NCI-H226 (cell line): ENCODE data around the gene MTCL1.

ENCODE experiments used
- DNase-seq: peaks from one replicate; pipeline ENCODE4 v3.0.0-alpha.2; 2015

MTCL1 gene

DNA sequence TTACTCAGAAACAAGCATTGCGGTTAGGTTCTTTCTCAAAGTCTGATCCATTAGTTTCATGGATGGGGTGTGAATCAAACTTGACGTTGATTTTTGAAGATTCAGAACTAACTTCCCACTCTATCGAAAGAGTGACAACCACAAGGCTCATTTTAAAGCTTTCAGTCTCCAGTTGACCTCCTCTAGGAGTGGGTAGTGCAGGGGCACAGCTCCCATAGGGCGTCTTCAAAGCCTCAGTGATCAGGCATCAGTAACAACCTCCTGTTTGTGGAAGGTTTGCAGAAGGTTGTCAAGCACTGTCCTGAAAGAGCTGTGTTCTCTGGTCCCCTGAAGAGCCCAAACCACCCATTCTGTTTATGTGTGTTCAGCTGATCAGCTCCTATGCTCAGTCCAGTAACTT, 10.2 kb downstream of the MTCL1 start:
- DNase-seq = no peak

DNA sequence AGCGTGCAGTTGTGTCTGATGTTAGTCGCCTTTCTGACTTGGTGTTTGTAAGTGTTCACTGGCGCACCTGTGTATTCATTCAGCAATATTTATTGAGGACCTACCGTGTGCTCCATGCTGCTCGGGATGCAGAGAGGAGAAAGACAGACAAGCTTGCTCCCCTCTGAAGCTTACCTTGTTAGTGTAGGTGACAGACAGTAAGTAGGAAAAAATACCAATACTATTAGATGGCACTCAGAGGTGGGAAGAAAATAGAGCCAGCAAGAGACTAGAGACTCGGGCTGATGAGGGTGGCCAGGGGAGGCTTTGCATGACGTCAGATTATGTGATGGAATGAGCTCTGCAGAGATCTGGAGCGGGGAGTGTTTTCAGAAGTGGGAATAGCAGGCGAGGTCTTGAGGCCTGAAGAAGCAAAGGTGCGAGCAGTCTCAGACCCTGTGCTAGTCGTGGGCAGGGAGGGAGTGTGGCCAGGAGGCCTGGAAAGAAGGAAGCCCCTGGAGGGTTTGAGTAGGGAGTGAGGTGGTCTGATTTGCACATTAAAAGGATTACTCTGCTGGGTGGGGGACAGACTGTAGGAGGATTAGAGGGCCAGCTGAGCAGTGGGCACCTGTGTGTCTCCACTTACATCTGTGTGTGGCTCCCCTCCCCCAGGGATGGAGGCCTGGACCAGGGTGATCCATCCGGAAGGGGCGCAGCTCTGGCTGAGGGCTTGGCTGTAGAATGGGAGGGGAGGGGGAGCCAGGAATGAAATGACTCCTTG, 11.8 kb downstream of the MTCL1 start:
- DNase-seq = no peak

DNA sequence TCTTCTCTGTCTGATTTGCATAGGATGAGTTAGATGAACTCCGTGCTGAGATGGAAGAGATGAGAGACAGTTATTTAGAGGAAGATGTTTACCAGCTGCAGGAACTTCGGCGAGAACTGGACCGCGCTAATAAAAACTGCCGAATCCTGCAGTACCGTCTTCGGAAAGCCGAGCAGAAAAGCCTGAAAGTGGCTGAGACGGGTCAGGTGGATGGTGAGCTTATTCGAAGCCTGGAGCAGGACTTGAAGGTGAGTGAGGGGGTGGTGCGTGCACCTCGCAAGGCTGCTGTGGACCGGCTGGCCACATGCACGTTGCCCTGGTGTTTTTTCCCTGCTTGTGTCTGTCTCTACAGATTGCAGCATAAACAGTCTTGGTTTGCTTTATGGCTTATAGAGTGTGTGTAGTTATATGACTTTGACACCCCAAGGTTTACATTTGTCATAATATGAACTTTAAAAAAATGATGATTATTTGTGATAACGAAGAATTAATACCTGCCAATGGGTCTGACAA, 13.1 kb downstream of the MTCL1 start:
- no peak for DNase-seq

DNA sequence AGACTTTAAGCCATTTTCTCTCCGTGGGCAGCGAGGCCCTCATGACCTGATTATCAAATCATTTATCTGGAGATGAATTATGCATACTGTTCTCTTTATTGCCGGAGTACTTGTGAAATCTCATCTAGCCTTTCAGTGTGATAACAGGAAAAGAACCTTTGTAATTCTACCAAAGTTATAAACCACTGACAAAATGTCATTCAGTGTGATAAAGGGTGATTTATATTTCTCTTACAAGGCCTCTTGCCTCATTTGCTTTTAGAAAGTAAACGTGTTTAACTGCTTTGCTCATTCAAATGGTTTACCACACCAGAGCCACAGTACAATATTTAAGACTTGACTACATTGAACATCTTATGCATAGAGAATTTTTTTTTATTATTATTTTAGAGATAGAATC, 13.8 kb downstream of the MTCL1 start:
- DNase-seq = peak; percentile 69

DNA sequence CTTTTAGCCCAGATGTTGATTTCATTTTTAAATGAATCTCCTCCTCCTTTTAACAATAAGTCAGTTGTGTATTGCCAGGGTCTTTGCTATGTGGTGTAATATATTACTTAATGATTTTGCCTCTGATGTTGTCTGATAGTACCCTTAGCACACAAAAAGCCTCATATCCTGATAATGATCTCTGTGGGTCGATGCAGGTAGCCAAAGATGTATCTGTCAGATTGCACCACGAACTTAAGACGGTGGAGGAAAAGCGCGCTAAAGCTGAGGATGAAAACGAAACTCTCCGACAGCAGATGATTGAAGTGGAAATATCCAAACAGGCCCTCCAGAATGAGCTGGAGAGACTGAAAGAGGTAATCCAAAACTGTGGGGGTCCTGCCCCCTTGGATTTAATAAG, 14.8 kb downstream of the MTCL1 start:
- no peak for DNase-seq

DNA sequence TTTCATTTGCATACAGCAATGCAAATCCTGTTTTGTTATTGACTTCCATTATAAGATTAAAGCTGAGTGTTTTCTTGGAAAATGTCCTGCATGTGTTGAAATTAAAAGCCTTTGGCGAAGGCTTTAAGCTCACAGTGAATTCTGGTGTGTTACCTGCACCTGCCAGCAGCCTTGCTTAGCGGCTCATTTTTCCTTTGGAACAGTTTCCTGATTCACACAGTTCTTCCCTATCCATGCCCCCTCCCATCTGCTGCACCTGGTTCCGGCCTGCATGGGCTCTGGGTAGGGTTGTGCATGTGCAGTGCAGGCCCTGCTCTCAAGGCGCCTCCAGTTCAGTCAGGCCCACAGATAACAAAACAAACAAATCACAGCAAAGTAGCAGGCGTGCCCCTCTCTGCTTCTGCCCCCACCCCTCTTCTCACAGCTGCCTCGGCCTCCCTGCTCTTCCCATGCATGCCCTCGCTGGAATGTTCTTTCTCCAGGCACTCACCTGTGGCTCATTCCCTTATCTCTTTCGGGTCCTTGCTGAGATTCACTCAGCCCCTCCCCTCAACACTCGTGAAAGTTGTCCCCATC, 15.8 kb downstream of the MTCL1 start:
- no peak for DNase-seq

DNA sequence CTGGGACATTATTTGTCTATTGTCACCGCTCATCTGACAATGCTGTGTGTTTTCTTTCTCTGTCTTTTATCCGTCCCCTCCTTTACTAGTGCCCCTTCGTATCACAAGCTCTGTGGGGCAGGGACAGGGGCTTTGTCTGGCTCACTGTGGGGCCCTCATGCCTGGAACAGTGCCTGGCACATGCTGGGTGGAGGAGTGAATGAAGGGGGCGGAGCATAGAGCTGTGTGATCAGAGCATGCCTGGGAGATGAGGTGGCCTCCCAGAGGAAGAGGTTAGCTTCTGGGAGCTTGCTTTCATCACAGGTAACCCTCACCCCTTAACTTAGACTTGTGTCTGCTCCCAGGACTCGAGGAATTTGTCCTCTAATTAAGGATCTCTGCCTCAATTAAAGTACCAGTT, 16.4 kb downstream of the MTCL1 start:
- DNase-seq = peak; percentile 77

DNA sequence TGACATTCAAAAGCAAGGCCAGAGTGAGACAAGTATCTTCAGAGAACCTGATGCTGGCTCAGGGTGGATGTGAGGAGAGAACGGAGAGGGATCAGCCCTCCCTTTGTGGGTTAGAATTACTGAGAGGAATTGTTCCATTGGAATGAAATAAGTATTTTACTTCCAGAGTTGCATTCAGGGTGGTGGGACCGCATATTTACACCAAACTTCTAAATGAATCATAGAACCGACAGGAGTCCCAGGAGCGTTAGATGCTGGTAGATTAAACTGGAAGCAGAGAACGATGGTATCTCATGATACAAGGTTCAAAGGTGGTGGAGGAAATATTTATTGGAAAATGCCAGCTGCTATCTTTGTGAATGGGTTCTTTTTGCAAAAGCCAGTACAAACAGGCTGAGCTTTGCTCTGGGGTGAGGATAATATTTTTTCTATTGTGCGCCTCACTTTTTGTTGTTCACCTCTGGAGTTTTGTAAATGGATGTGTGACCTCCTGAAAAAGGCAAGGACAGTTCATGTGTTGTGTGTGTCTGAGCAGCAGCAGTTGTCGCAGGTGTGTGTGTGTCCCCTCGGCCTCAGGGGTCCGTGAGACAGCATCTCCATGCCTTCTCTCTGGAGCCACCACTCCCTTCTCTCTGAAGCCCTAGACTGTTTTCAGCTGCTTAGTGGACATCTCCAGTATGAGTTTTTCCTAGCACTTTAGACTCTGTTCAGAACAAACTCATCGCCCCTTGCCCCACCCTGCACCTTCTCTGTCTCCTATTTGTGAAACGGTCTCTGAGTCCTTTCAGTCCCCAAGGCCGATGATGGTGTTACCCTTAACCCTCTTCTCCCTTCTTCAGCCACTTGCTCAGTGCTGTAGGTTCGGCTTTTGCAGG, 17.8 kb downstream of the MTCL1 start:
- no peak for DNase-seq

DNA sequence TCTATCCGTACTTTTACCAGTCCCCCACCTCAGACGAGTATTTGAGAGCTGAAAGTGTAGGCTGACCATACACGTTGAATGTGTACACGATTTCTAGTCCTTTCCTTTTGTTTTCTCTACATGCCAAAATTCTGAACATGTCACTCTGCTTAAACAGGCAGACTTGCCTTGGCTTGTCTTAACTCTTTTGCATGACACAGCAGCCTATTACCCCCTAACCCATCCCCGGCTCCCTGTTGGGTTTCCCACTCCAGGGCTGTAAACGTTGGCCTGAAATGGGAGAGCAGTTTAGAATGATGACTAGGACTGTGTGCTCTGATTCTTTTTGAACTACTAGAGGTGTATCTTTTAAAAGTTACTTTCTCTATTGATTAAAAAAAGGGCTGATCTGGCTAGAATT, 19.1 kb downstream of the MTCL1 start:
- DNase-seq = no peak

DNA sequence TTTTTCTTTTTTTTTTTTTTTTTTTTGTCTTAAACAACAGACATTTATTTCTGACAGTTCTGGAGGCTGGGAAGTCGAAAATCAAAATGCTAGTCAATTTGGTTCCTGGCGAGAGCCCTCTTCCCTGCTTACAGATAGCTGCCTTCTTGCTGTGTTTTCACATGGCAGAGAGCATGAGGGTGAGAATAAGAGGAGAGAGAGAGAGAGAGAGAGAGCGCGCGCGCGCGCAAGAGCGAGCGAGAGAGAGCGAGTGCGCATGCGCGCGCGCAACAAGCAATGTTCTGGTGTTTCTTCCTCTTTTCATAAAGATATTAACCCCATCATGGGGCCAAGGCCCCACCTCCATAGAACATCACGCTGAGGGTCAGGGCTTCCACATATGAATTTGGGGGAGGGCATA, 20.9 kb downstream of the MTCL1 start:
- no peak for DNase-seq

DNA sequence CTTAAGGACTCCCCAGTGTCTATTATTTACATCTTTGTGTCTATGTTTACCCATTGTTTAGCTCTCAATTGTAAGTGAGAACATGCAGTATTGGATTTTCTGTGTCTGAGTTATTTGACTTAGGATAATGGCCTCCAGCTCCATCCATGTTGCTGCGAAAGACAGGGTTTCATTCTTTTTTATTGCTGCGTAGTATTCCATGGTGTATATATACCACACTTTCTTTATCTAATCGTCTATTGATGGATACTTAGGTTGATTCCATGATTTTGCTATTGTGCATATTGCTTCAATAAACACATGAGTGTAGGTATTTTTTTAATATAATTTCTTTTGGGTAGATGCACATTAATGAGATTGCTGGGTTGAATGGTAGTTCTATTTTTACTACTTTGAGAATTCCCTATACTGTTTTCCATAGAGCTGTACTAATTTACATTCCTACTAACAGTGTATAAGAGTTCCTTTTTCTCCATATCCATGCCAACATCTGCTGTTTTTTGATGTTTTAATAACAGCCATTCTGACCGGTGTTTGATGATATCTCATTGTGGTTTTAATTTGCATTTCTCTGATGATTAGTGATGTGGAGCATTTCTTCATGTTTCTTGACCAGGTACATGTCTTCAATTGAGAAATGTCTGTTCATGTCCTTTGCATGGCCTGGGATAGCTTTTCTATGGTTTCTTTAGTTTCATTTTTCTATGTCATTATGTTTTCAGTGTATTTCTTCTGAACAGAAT, 21.8 kb downstream of the MTCL1 start:
- DNase-seq = no peak

DNA sequence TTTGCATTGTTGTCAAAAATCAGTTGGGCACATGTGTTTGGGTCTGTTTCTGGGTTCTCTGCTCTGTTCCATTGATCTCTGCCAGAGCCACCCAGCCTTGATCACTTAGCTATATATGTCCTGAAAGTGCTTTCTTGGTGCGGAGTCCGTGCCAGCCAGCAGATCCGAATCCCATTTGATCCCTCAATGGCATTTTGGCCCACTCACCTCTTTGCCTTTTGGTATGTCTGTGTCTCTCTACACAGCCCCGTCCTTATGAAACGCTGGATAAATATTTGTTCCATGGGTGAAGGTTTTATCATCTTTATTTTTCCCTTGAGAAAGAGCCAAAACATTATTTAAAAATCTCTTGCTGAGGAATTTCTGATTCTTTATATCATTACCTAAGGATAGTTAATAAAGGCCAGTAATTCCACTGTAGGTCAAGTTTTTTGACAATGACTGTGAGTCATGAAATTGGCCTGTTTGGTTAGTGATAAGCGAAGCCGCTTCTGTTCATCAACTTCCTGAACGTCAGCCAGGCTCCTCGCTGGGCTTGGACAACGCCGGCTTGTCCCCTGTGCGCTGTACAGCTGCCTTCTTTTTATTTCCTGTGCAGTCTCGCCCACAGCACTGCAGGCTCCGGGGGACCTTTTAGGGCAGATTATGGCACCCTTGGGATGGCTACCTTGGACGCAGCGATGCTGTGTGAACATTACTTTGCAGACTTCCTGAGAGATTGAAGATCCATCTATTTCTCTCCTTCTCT, 24.9 kb downstream of the MTCL1 start:
- DNase-seq = peak; percentile 91

DNA sequence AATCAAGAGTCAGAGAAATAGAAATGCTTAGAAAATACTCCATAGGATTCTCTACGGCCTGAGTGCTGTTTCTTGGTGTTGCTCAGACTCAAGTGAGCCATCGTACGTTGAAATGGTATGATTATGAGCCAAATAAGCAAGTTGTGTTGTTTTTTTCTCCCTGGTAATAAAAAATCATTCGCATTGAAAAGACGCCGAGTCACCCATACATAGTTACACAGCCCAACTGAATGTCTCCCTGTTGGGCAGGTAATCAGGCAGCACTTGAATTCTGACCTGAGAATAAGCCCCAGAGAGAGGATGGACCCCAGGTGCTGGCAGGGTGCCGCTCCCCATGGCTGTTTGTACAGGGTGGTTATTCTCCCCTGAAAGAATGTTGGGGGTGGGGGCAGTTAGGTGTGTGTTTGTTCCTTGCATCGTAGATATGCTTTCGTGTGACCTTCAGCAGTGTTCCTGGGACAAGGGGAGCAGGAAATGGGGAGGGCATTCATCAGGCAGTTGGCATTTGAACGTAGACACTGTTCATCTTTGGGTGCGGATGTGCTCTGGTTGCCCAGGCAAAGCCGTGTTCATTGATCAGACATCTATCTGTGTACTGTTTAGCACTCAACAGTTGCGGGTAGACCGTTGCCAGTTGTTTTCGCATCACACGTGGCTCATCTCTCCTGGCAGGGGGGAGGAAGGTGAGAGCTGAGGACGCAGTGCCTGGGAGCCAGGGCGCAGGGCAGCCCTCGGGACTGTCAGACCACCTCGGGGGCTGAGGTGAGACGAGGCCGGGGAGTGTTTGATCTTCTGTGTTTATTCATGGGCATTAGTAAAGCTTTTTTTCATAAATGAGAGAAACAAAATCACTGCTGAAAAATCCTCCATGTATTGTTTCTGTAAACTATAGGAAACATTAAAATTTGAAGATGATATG, 27.3 kb downstream of the MTCL1 start:
- no peak for DNase-seq

DNA sequence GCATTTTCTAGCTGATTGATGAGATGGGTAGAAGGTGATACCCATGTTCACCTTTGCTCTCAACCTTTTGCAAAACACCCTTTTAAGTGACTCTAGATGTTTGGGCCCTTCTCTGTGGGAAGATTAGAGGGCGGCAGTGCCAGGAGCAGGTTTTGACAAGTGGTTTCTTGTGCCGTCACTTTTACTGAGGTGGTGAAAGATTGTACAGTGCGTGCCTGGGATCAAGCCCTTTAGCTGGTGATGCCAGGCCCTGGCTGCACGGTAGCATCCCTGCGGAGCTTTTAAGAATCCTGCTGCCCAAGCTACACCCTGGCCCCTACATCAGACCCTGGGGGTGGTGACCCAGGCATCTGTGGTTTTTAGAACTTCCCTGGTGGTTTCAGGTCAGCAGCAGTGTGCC, 29.1 kb downstream of the MTCL1 start:
- DNase-seq = no peak

DNA sequence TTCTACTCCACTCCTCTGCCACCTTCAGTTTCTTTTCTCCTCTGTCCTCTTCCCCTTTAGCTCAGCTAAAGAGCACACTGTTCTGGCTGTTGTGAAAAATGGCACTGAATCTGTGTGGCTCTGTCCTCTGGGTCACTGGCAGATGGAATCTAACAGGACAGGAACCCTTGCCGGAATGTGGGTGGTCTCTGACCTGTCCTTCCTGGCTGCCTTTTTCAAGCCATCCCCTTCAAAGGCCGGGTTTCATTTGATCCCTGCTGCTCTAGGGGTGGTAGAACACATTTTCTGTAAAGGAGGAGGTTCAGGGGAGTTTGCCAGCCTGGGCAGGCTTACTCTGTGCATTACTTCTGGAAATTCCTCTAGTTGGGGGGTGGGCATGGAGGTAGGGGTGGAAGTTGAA, 29.9 kb downstream of the MTCL1 start:
- no peak for DNase-seq

DNA sequence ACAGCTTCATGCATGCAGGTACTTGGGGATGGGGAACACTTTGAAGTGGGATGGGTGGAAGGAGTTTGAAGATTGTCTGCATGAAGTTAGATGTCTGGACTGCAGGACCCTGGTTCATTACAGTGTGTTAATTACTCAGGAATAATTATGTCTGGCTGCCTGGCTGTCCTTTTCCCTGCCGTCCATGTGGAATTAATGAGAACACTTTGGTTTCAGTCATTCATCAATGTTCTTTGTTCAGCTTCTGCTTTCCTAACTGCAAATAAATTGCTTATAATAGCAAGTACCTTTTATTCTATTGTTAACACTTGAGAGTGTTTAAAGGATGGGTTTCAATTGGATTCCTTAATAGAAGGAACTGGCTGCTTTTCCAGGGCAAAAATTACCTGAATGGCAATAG, 35.8 kb downstream of the MTCL1 start:
- no peak for DNase-seq

DNA sequence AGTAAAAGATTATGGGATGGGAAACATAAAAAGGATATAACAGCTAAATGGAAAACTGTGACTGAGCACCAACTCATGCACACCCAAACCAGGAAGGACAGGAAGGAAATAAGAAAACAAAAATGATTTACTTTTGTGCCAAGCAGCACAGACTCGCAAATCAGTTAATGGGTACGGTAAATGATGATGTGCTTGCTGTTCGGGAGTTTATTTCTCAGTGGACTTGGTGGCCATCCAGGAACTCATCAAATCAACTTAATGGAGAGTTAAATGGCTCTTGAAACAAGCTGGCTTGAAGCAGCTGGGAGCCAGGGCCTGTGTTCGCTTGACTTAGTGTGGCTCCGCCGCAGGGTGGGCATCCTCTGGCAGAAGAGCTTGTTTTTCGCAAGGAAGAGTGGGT, 36.2 kb downstream of the MTCL1 start:
- no peak for DNase-seq

DNA sequence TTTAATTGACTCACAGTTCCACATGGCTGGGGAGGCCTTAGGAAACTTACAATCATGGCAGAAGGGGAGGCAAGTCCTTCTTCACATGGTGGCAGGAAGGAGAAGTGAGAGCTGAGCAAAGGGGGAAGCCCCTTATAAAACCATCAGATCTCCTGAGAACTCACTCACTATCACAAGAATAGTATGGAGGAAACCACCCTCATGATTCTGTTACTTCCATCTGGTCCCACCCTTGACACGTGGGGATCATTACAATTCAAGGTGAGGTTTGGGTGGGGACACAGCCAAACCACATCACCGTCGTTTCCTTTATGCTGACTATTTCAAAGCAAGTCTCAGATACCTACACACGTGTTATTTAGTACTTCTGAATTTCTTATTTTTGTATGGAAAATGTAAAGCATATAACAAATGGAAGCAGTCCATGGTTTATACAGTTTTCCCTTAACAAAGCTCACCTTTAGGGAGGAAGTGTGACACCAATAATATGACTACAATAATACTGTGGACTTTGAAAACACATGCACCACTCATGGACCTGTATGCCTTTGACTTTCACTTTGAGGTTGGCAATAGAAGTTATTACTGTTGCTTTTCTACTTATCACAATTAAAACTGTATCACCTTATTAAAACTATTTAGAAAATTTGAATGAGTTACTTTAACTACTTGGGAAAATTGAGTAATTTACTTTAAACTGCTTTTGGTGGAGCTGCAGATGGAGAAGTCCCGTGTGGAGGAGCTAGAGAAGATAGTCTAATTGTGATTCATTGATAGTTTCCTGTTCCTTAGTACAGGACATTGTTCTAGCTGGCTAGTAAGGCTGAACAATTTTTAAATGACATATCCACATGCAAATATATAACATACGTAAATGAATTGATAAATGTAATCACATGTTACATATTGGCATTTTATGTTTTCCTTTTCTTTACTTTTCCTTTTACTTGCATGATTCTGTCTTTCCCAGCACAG, 37.3 kb downstream of the MTCL1 start:
- no peak for DNase-seq

DNA sequence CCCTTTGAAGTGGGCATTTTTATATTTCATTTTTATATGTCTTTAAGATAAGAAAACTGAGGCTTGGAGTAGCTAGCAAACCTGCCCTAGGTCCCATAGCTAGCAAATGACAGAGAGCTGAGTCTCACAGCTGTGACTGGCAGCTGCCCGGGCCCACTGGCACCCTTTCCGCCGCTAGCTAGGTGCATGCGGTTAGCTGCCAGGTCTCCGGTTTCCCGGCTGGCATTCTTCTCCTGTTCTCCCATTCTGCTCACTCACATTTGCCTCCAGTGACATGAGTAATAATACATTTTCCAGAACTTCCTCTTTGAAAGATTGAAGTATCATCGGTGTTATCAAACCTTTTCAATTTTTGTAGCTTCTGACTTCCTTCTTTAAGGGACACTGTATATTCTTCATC, 38.7 kb downstream of the MTCL1 start:
- DNase-seq = no peak

DNA sequence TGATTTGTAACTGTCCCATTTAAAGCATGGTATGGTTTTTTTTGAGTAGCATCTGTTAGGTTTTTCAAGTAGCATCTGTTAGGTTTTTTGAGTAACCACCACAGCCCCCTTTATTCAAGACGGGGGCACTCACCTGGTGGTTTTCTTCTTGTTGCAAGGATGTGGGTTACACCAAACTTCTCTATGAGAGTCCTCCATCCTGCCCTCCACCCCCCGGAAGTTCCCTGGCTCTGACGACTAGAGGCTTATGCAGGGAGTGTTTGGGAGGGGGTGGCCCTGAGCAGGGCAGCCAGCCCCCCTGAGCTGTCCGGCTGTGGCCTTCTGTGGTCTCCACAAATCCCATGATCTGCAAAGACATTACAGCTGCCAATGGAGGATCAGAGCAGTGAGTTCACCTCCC, 39.3 kb downstream of the MTCL1 start:
- DNase-seq = no peak
